Measurements from ENCODE around the gene KRT25. TPM values are rescaled to one million over a fixed set of nuclear protein-coding genes. Genes with fewer than 3 reads are reported as not detected.
"Not testable (repeated sequence)": the region's sequence is repeated elsewhere in the genome, so short reads cannot be mapped to it uniquely, and the experiment has no call there.

The KRT25 gene
- total RNA-seq, 1 experiment from 2014 or later: not detected

- Mint-ChIP-seq H3K9me3 (ENCODE audit: low read depth, unreplicated experiment) (peaks cover 26% of the 10 kb centered on the region), H3K4me1 (ENCODE audit: low read depth, unreplicated experiment) (no peaks in the 10 kb centered on the region), H3K4me3 (ENCODE audit: low read depth, unreplicated experiment) (no peak overlapping the region), H3K36me3 (ENCODE audit: insufficient read depth, unreplicated experiment) (no peaks in the 10 kb centered on the region), H3K27me3 (ENCODE audit: unreplicated experiment) (peaks cover 71% of the 10 kb centered on the region), H3K27ac (ENCODE audit: unreplicated experiment) (no peak overlapping the region)
- intact Hi-C loops (cut with micrococcal nuclease; ENCODE audit: unreplicated experiment): no loop called here
- CTCF ChIA-PET: interaction anchor here (0.5 to 4.3 kb wide), 16 partner anchors 9 to 1034 kb away, joined by 3 to 39 read pairs (median 4); partner anchors contain the start of gene KRT26
- no peak for TF ChIP-seq CTCF (IDR thresholded peaks at IDR 0.05; ENCODE audit: unreplicated experiment)
- no TSS peak for BruUV-seq (replicated peaks)
- no peak for DNase-seq
These were observed 5.2 kb upstream of the KRT25 start for GRCh38 chr17:40760105-40761016.

GRCh38 chr17:40753804-40754203 is 1.3 kb downstream of the KRT25 start:
- Mint-ChIP-seq H3K27ac (ENCODE audit: unreplicated experiment) (no peak overlapping the region), H3K4me1 (ENCODE audit: low read depth, unreplicated experiment) (no peaks in the 10 kb centered on the region), H3K9me3 (ENCODE audit: low read depth, unreplicated experiment) (no peaks in the 10 kb centered on the region), H3K4me3 (ENCODE audit: low read depth, unreplicated experiment) (no peak overlapping the region), H3K27me3 (ENCODE audit: unreplicated experiment) (peaks cover 73% of the 10 kb centered on the region), H3K36me3 (ENCODE audit: insufficient read depth, unreplicated experiment) (no peaks in the 10 kb centered on the region)
- DNase-seq: no peak
- no TSS peak for BruUV-seq (replicated peaks)
- no peak for TF ChIP-seq CTCF (IDR thresholded peaks at IDR 0.05; ENCODE audit: unreplicated experiment)
- CTCF ChIA-PET: interaction anchor here (0.6 to 9.7 kb wide), 31 partner anchors 8 to 971 kb away, joined by 3 to 116 read pairs (median 4); partner anchors contain the start of gene KRT26
- intact Hi-C loops (cut with micrococcal nuclease; ENCODE audit: unreplicated experiment): loop anchor here (2.0 kb wide), 1 partner anchor 21 kb away; no protein-coding TSS in a partner anchor

- Mint-ChIP-seq H3K36me3 (ENCODE audit: insufficient read depth, unreplicated experiment) (no peaks in the 10 kb centered on the region), H3K9me3 (ENCODE audit: low read depth, unreplicated experiment) (no peaks in the 10 kb centered on the region), H3K27ac (ENCODE audit: unreplicated experiment) (no peak overlapping the region), H3K4me3 (ENCODE audit: low read depth, unreplicated experiment) (no peak overlapping the region), H3K27me3 (ENCODE audit: unreplicated experiment) (peaks cover 76% of the 10 kb centered on the region), H3K4me1 (ENCODE audit: low read depth, unreplicated experiment) (no peaks in the 10 kb centered on the region)
- DNase-seq: no peak
- intact Hi-C loops (cut with micrococcal nuclease; ENCODE audit: unreplicated experiment): no loop called here
- BruUV-seq (replicated peaks): no TSS peak
- TF ChIP-seq CTCF (IDR thresholded peaks at IDR 0.05; ENCODE audit: unreplicated experiment): no peak
- CTCF ChIA-PET: interaction anchor here (0.6 to 9.7 kb wide), 9 partner anchors 11 to 218 kb away, joined by 3 to 116 read pairs (median 7); no protein-coding TSS in a partner anchor
These were observed 4.1 kb downstream of the KRT25 start for GRCh38 chr17:40751065-40751464.

GRCh38 chr17:40750391-40750790 is 4.7 kb downstream of the KRT25 start:
- CTCF ChIA-PET: interaction anchor here (0.6 to 9.7 kb wide), 16 partner anchors 12 to 1286 kb away, joined by 3 to 116 read pairs (median 4); partner anchors contain the start of gene KRT222
- no peak overlapping the region for H3K4me3 Mint-ChIP-seq (ENCODE audit: low read depth, unreplicated experiment)
- TF ChIP-seq CTCF (IDR thresholded peaks at IDR 0.05; ENCODE audit: unreplicated experiment): no peak
- no peak overlapping the region for H3K27ac Mint-ChIP-seq (ENCODE audit: unreplicated experiment)
- peaks cover 77% of the 10 kb centered on the region for H3K27me3 Mint-ChIP-seq (ENCODE audit: unreplicated experiment)
- no peaks in the 10 kb centered on the region for H3K4me1 Mint-ChIP-seq (ENCODE audit: low read depth, unreplicated experiment)
- no peaks in the 10 kb centered on the region for H3K9me3 Mint-ChIP-seq (ENCODE audit: low read depth, unreplicated experiment)
- no TSS peak for BruUV-seq (replicated peaks)
- intact Hi-C loops (cut with micrococcal nuclease; ENCODE audit: unreplicated experiment): no loop called here
- no peaks in the 10 kb centered on the region for H3K36me3 Mint-ChIP-seq (ENCODE audit: insufficient read depth, unreplicated experiment)
- no peak for DNase-seq

GRCh38 chr17:40748666-40749065 is 6.5 kb downstream of the KRT25 start:
- peaks cover 87% of the 10 kb centered on the region for H3K27me3 Mint-ChIP-seq (ENCODE audit: unreplicated experiment)
- DNase-seq; H3K9me3 Mint-ChIP-seq (ENCODE audit: low read depth, unreplicated experiment); H3K36me3 Mint-ChIP-seq (ENCODE audit: insufficient read depth, unreplicated experiment); H3K4me3 Mint-ChIP-seq (ENCODE audit: low read depth, unreplicated experiment); intact Hi-C loops (cut with micrococcal nuclease; ENCODE audit: unreplicated experiment); H3K27ac Mint-ChIP-seq (ENCODE audit: unreplicated experiment); BruUV-seq (replicated peaks); H3K4me1 Mint-ChIP-seq (ENCODE audit: low read depth, unreplicated experiment): not testable (repeated sequence)
- CTCF ChIA-PET: interaction anchor here (0.5 to 9.7 kb wide), 6 partner anchors 10 to 968 kb away, joined by 3 to 116 read pairs (median 5); no protein-coding TSS in a partner anchor
